HG03280 (cell line): ENCODE measurements around the gene DNAAF9.

Source experiments
- ATAC-seq: cut with Tn5 transposase; IDR thresholded peaks from one replicate; pipeline ENCODE4 v1.9.1; 2021; ENCODE audit warnings: mild to moderate bottlenecking, moderate library complexity; ENCODE audit not compliant: unreplicated experiment

DNAAF9 gene

DNA sequence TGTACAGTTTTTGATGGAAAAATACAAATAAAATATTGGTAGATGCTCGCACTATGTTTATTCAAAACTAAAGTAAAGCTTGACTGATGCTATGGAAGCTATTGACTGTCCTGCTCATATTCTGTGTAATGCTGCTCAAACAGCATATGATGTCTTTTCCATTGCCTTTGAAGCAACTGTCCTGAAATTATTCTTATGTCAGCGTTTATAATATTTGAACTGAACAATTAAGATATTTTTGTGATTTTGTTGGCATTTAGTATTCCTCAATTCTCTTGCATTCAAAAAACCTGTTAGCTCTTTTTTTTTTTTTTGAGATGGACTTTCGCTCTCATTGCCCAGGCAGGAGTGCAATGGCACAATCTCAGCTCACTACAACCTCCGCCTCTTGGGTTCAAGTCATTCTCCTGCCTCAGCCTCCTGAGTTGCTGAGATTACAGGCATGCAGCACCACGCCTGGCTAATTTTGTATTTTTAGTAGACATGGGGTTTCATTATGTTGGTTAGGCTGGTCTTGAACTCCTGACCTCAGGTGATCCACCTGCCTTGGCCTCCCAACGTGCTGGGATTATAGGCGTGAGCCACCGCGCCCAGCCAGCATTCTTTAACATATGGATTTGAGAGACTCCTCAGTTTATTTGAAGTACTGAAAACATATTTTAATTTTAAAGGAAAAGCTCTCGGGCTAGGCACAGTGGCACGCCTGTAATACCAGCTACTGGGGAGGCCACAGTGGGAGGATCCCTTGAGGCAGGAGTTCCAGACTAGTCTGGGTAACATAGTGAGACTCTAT lies 5.3 kb upstream of the DNAAF9 start:
- no peak for ATAC-seq

DNA sequence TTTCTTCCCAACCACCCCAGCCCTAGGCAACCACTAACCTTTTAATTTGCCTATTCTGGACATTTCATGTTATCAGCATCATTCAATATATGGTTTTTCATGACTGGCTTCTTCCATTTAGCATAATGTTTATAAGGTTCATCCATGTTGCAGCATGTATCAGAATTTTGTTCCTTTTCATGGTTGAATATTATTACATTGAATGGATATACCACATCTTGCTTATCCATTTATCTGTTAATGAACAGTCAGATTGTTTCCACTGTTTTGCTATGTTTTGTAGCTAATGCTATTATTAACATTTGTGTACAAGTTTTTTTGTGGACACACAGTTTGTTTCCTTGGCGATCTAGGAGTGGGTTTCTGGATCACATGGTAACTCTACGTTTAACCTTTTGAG lies 3.0 kb upstream of the DNAAF9 start:
- no peak for ATAC-seq

DNA sequence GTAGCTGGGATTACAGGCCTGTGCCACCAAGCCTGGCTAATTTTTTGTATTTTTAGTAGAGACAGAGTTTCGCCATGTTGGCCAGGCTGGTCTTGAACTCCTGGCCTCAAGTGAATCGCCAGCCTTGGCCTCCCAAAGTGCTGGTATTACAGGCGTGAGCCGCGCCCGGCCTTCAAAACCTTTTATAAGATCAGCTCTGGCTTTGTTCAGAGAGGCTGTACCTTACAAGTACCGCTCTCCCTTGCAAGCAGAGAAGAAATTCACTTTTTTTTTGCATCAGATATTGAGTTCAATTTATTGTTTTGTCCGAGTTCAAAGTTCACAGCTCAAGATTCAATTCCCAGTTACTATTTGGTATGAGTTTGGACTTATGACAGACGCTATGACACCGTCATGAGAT lies 1.9 kb upstream of the DNAAF9 start:
- no peak for ATAC-seq

DNA sequence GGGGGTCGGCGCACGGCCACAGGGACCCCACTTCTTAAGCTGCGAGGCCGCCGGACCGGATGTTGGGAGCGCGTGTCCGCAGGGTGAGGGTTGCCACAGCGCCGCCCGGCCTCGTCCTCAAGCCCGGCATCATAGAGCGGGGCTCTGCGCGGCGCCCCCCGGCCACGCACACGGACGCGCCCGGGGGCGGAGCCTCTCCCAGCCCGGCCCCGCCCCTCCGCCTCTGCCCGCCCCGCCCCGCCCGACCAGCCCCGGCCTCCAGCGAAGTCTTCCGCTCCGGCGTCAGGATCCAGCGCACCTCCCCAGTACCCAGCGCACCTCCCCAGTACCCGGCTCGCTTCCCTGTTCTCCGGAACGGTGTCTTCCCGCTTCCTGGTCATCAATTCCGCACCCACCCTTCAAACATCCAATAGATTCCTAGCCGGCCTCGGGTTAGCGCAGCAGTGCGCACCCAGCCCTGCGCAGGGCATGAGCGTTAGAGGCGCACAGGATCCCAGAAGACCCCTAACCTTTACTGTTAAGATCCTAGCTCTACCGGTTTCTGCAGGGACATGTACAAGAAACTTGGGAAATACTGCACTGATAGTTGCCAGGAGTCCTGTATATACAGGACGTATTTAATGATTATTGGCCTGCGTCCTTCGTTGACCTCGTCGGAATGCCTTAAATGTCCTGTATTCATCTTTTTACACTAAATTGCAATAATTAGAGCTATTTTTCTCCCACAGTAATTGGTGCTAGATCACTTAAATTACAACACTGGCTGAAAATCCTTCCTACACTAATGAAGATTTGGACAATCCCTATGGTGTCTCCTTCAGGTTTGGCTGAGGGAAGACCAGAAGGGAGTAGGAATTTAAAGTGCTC lies 535 bp upstream of the DNAAF9 start:
- ATAC-seq: peak; percentile 47

DNA sequence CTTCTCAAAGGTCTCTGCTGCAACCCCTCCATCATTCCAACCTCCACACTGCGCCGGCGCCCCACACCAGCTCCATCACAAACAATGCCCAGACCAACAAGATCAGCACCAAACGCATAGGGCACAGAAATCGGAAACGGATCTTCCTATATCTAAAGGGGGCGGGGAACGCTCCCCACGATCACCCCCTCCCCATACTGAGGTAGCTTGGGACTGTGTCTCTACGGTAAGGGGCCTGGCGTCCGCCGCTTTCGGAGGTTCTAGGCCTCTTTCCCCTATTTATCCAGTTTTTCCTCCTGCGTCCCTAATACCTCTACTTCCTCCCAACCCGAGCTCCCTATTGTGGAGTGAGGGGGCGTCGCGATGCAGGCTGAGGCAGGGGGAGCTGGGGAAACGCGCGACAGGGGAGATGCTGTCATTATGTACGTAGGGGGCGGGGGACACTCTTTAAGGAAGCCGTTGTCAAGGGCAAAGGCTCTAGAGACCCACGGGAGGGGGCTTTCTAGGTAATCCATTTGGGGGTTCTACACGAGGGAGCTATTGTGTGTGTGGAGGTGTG lies 909 bp downstream of the DNAAF9 start:
- no peak for ATAC-seq

DNA sequence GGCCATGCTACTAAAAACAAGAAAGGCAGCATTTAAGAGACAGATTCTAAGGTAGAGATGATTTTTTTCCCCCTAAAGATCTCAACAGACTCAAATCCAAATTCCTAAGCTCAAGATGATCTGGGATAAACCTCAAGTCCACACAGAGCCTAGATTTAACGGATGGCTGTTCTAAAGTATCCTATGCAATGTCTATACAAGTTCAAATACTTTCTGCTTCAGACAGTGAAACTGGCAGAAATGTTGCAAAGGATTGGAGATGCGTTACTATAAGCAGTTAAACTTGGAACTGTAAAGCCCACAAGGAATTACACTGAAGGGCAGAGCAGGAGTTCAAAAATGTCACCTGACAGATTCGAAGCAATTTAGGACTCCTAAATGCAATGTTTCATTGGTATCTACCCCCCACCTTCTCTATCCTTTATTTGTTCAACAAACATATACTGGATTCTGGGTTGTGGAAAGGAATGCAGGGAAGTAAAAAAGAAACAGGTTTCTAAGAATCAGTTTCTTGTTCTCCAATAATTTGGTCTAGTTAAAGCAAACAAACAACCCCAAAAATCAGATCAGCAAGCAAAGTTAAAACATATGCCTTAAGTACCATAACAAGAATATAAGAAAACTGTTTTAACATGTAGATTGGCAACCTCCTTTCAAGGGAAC lies 1.6 kb downstream of the DNAAF9 start:
- no peak for ATAC-seq

DNA sequence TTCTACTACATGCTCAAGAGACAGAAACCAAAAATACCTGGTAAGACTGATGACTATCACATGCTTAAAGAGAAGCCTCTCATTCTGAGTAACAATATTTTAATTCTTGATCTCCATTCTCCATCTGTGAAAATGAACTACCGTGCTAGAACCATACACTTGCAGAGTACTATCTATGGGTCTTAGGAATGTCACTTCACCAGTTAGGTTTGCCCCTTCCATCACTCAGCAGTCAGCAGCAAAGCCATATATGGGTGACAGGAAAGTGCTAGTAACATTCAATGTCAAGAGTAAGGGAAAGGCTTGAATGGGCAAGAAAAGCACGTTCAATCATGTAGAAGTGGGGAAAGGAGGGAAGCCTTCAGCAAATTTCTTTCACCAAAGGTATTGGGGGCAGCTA lies 2.3 kb downstream of the DNAAF9 start:
- no peak for ATAC-seq

DNA sequence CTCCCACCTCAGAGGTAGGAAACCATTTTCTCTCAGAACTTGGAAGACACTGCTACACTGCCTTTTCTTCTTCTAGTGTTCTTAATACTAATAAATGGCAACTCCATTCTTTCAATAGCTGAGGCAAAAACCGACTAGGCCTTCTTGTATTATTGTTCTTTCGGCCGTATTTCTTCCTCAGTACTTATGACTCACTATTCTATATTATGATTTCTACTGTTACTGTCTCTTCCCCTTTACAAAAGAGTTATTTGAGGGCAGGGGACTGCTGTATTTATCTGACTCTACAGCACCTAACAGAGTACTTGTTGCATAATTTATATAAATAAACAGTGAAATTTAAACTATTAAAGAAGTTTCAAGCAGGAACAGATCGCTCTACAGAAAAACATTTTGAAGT lies 3.1 kb downstream of the DNAAF9 start:
- ATAC-seq: no peak

DNA sequence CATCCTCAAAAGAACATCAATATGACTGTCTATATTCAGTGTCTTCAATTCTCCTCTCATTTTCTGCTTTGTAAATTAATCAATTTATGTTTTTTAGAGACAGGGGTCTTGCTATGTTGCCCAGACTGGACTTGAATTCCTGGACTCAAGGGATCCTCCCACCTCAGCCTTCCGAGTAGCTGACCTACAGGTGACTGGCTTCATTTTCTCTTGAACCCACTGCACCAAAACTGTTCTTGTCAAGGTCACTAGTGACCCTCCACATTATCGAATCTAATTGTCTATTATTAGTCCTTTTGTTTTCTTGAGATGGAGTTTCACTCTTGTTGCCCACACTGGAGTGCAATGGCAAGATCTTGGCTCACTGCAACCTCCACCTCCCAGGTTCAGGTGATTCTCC lies 3.7 kb downstream of the DNAAF9 start:
- ATAC-seq: no peak

DNA sequence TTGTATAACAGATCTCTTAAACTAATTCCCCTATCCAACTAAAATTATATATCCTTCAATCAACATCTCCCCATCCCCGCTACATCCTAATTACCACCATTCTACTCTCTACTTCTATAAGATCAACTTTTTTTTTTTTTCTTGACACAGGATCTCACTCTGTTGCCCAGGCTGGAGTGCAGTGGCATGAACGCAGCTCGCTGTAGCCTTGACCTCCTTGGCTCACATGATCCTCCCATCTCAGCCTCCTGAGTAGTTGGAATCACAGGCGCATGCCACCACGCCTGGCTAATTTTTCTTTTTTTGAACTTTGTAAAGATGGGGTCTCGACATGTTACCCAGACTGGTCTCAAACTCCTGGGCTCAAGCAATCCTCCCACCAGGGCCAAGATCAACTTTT lies 5.0 kb downstream of the DNAAF9 start:
- ATAC-seq: no peak

DNA sequence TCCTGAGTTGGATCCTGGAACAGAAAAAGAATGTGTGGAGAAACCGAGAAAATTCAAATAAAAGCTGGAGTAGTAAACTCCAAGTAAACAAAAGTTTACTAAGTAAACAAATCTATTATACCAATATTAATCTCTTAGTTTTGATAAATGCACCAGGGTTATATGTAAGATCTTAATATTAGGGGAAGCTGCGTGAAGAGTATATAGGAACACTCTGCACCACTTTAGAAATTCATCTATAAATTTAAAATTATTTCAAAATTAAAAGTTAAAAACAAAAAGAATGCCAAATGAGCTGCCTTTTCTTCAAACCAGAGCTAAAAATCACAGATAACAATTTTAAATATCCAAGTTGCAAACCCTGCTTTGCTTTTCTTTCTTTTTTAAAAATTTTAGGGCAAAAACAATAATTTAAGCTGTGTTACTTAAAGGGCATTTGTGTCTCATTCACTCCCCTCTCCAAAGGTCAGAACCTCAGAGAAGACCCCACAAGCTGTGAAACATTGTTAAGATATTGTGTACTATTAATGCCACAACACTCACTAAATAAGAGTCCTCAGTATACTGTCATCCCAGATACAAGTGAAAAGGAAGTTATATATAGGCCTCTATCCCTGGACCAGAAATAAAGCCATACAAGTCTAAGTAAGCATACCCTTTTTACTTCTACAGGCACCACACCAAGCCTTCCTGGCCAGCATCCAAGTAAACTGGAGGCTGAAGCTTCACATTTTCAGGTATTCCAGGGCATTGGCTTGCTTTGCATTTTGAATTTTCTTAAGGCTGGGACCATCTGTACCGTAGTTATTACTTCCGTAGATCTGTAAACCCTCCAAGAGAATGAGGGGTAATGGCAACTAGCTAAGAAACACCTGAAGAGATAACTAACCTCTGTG lies 7.0 kb downstream of the DNAAF9 start:
- no peak for ATAC-seq

DNA sequence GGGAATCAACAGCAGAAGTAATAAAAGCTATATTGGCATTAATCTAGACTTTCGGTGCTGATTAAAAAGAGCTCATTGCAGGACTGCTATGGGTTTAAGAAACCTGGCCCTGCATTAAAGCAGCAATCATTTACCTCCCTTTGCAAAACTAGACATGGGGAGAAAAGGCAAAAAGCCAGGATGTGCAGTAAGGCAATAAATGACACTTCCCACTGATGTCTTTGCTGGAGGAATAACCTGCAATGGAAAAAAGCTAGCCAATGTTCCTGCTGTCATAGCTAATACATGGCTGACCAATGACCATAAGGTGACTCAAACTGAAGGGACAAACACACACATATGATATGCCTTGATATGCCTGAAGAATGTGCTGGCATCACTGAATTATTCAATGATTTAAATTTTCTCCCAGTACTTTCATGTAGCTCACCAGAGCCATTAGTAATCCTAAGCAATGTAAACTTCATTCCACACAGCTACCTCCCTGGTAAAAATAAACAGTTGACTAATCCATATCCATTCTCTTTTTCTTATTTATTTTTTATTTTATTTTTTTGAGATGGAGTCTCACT lies 8.7 kb downstream of the DNAAF9 start:
- no peak for ATAC-seq

DNA sequence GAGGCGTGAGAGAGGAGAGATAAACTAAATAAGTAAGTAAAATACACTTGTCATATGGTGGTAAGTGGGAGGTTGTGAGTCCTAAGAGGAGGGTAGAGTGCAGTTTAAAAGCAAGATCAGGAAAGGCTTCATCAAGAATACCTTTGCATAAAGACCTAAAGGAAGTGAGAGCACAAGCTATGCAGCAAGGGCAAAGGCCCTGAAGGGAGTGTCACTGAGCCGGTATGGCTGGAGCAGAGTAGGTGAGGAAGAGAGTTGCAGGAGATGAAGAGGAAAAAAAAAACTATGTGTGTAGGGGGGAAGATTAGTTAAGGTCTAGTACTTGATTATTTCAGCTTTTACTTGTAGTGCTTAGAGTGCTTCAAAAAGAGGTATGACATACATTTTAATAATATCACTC lies 11.0 kb downstream of the DNAAF9 start:
- ATAC-seq: no peak

DNA sequence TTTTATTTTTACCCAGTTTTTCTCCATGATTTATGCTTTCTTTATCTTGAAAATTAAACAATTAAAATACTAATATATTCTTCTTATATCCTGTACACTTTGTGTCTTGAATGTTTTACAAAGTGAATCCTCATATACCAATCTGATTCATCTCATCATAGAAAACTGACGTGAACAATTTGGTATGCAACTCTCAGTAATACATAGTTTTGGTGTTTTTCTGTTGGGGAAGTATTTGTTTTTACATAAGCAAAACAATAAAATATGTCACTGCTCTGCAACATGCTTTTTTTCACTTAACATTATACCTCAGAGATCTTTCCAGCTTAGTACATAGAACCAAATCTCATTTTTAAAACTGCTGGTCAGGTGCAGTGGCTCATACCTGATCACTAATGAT lies 14.7 kb downstream of the DNAAF9 start:
- no peak for ATAC-seq

DNA sequence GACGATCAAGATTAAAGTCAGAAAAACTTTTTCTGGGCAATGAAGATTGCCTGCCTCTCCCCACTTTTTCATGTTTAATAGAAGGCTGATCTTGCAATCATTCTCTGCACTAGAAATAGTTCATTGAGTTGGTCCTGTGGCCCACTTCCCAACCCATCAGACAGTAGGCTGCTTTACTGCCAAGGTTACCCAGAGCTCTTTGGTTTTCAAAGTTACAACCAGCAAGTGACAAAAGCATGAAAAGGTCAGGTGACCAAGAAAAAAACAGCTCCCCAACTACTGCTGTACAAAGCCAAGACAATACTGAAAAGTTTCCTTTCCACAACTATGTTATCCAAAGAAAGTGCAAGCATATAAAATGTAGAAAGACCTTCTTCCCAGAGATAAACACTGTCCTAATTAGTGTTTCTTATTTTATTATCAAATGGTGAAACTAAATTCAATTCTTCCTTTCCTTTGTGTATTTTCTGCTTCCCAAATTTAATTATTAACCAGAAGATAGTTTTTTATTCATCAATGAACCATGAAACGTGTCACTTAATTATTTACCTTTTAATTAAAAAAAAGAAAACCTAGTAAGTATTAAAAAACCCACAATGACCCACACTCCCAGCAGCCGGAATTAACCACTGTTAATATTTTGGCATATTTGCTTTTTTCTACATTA lies 16.6 kb downstream of the DNAAF9 start:
- no peak for ATAC-seq

DNA sequence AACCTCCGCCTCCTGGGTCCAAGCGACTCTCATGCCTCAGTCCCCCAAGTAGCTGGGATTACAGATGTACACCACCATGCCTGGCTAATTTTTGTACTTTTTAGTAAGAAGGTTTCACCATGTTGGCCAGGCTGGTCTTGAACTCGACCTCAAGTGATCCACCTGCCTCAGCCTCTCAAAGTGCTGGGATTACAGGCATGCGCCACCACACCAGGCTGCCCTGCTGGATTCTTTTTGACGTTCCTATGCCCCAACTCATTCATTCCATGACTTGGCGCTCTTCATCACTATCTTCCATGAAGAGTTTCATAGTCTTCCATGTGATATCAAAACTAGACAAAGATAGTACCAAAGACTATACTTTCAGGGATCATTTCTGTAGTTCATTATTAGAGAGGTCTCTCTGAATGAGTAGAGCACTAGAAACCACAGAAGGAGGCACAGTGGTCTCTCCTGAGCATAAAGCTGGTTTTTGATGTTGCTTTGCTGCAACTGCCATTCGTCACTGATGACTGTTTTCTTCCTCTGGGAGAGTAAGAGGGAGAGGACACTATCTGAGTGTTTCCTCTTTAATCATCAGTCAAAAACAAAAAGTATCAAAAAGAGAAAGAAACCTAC lies 23.5 kb downstream of the DNAAF9 start:
- ATAC-seq: no peak

DNA sequence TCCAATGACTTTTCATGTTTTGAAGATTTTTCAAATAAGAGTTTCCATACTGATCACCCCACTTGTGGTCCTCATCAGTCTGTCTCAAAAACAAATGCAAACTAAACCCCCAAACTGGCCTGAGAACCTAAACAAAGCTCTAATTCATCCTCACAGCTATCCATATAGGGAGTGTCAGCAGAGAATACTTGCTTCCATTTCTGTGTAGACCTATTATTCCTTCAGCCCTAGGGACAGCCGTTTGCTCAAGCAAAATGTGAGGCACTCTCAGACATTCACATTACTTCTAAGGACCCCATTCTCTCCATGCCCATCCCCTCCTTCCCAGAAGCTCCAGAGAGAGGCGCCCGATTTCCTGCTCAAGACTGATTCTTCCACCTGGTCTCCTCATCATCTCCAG lies 24.6 kb downstream of the DNAAF9 start:
- no peak for ATAC-seq

DNA sequence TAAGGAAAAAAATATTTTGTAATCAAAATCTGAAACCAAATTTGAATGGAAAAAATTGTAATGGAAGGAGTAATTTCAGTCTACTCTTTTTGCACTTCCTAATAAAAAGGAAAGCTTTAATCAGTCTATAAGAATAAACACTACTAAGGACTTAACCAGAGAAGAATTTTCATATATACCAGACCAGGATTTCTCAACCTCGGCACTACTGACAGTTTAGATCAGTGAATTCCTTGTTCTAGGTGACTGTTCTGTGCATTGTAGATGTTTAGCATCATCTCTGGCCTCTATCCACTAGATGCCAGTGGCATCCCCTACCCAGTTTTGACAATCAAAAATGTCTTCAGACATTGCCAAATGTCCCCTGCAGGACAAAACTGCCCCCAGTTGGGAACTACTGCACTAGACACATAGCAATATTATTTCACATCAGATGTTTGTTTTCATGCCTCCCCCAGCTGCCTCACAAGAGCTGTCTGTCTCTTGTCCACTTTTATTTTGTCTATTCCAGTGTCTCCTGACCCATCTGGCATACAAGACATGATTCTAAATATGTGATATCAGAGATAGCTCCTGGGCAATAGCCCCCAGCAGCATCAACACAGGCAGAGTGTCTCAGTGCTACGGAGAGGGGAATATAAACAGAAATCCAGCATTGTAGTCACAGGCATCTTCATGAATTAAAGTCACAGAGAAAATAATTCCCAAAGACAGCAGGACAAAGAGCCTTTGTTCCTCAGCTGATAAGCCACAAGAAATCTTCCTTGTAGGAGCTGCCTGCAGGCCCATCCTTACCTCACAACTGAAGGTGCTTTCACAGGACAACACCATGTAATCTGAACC lies 27.0 kb downstream of the DNAAF9 start:
- no peak for ATAC-seq
